GM04504 (cell line): ENCODE results near the gene ESYT1.

ENCODE experiments used
- DNase-seq: peaks from one replicate; pipeline ENCODE4 v3.0.0-alpha.2; 2012; ENCODE audit warnings: low read depth

ESYT1 gene, protein sequence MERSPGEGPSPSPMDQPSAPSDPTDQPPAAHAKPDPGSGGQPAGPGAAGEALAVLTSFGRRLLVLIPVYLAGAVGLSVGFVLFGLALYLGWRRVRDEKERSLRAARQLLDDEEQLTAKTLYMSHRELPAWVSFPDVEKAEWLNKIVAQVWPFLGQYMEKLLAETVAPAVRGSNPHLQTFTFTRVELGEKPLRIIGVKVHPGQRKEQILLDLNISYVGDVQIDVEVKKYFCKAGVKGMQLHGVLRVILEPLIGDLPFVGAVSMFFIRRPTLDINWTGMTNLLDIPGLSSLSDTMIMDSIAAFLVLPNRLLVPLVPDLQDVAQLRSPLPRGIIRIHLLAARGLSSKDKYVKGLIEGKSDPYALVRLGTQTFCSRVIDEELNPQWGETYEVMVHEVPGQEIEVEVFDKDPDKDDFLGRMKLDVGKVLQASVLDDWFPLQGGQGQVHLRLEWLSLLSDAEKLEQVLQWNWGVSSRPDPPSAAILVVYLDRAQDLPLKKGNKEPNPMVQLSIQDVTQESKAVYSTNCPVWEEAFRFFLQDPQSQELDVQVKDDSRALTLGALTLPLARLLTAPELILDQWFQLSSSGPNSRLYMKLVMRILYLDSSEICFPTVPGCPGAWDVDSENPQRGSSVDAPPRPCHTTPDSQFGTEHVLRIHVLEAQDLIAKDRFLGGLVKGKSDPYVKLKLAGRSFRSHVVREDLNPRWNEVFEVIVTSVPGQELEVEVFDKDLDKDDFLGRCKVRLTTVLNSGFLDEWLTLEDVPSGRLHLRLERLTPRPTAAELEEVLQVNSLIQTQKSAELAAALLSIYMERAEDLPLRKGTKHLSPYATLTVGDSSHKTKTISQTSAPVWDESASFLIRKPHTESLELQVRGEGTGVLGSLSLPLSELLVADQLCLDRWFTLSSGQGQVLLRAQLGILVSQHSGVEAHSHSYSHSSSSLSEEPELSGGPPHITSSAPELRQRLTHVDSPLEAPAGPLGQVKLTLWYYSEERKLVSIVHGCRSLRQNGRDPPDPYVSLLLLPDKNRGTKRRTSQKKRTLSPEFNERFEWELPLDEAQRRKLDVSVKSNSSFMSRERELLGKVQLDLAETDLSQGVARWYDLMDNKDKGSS

GRCh38 chr12:56127888-56128669 is at the start of gene ESYT1:
TSS of gene ESYT1 (plus strand) at chr12:56128267. CDS start at chr12:56128320, 53 bp downstream.
- DNase-seq: peak; percentile 100

DNA sequence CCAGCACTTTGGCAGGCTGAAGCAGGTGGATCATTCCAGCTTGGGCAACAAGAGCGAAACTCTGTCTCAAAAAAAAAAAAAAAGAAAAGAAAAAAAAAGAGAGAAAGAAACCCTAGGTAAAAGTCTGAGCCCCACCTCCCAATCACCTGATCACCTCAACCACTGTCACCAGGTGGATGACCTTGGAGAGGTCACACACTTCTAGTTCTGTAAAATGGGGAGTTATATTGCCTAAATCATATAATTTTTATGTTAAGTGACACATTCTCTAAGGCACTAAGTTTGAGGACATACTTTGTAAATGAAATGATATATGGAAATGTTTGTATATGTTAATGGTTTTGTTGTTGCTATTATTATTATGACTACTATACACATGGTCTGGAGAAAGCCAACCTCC is 49.6 kb upstream of the ESYT1 start:
- no peak for DNase-seq

GRCh38 chr12:56078931-56079722 is 48.9 kb upstream of the ESYT1 start:
- peak; percentile 58 for DNase-seq

DNA sequence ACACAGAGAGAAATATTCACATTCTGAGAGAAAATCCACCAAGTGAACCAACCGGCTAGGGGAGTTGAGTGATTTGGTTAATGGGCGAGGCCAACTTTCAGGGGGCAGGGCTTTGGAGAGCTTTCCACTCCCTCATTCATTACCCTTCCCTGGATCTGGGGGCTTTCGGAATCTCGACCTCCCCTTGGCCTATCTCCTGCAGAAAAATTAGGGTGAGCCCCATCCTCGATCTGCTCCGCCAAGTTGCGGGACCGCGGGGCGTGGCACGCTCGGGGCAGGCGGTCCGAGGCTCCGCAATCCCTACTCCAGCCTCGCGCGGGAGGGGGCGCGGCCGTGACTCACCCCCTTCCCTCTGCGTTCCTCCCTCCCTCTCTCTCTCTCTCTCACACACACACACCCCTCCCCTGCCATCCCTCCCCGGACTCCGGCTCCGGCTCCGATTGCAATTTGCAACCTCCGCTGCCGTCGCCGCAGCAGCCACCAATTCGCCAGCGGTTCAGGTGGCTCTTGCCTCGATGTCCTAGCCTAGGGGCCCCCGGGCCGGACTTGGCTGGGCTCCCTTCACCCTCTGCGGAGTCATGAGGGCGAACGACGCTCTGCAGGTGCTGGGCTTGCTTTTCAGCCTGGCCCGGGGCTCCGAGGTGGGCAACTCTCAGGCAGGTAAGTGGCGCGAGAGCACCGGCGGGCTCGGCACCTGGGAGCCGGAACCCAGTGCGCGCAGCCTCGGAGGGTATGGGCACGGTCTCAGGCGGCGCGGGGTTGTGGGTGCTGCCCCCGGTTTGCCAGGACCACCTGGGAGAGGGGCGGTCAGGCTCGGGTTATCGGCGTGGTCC is 48.1 kb upstream of the ESYT1 start, which contains the start of gene ERBB3:
Gene ERBB3, plus strand, starts transcription at position 443 of the 833 bp plus-strand sequence. Its CDS starts 136 bp downstream, at position 579.
- peak; percentile 45 for DNase-seq

DNA sequence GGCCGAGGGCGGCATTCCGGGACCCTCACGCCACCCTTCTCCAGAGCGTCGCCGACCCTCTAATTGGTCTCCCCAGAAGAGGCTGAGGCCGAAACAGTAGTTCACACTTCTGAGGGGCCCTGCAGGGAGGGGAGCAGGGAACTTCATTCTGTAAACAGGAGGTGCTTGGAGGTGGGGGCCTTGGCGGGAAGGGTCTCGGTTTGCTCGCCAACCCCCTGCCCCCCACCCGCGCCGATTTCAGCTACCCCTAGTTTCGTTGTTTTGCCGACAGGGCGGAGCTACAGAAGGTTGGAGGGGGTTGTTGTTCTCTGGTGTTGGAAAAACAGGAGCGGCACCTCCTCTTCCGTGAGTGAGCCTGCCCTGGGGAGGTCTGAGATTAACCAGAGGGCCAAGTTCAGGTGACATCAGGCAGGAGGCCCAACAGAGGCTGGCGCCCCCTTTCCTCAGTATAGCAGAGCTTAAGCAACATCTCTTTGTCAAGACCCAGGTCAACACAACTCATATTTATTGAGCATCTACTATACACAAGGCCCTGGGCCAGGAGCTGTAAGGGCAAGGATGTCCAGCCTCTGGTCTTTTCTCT is 47.4 kb upstream of the ESYT1 start:
- DNase-seq: no peak

DNA sequence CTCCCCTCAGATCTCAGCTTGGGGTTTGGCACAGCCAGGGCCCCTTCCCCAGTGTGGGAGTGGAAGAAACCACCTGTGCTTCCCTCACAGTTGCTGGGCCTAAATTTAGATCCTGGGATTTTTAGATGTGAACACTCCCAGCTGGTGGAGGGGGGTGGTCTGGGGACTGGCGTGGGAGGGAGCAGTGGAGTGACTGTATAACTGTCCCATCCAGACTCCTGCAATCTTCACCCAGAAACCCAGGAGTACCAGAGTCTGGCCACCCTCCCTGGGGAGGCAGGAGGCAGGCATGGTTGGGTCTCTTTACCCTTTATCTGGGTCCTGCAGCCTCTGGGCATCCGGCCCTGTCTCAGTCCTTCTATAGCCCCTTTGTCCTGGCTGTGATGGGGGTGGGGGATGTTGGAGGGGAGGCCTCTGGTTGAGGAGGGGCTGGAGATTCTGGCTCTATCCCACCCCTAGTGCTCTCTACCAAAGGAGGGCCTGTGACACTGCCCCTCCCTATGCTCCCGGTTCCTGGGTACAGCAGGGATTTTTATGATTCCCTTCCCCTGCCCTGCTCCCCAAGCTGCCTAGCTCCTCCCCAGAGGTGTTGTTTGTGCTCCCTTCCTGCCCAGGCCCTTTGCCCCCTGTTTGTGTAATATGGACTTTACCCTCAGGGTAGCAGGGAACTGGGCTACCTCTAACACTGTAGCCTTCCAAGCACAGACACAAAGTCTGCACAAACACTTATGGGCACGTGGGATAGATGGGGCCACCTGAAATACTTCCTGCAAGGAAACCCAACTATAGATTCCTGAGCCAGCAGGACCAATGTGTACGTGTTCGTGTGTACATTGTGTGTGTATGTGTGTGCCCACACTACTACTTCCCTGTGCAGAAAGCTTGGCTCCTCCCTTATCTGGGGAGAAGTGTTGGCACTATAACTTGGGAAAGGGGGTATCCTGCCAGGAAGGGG is 46.4 kb upstream of the ESYT1 start:
- DNase-seq: no peak

GRCh38 chr12:56082382-56082781 is 45.7 kb upstream of the ESYT1 start:
- DNase-seq: no peak

DNA sequence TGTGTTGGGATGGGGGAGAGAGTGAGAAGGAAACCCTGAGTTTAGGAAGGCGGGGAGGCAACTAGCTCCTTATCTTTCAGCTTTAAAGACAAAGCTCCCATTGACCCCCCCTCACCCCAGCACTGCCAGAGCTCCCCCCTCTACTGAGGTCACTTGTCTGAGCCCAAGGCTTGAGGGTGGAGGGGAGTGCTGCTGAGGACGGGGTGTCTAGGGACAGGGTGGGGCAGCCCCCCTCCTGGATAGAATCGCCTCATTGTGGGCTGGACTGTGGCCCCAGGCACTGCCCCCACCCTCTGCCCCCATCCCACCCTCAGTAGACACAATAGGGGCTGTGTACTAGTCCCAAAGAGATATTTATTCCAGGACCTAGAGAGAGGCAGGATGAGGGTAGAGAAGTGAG is 45.1 kb upstream of the ESYT1 start:
- no peak for DNase-seq

- DNase-seq: no peak
Measured at GRCh38 chr12:56084958-56085543, 43.0 kb upstream of the ESYT1 start.

- no peak for DNase-seq
Measured at GRCh38 chr12:56086096-56086495, 42.0 kb upstream of the ESYT1 start.

DNA sequence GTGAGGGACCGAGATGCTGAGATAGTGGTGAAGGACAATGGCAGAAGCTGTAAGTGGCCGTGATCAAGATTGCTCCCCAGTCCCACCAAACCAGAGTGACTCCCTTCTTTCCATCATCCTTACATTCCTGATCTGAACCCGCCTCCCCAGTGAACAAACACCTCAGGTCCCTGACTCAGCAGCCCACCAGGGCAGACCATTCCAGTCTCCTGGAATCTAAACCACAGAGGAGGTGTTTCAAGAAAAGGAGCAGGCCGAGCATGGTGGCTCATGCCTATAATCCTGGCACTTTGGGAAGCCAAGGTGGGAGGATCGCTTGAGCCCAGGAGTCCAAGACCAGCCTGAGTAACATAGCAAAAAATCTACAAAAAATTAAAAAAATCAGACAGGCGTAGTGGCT is 41.5 kb upstream of the ESYT1 start:
- DNase-seq: no peak

DNA sequence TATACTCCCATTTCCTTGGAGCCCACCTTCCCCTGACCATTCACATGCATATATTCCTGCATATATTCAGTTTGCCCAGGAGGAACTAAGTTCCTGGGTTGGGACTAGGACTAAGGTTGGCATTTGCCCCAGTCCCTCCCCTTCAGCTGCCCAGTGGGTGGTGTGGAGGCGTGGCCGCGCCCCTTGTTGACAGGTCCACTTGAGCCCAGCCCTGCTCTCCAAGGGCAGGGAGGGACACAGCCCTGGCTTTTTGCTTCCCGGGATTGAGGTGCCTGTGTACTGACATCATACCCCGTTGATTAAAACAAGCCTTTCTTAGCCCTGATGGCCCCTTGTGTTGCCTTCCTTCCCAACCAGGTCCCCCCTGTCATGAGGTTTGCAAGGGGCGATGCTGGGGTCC is 40.8 kb upstream of the ESYT1 start:
- DNase-seq: no peak

DNA sequence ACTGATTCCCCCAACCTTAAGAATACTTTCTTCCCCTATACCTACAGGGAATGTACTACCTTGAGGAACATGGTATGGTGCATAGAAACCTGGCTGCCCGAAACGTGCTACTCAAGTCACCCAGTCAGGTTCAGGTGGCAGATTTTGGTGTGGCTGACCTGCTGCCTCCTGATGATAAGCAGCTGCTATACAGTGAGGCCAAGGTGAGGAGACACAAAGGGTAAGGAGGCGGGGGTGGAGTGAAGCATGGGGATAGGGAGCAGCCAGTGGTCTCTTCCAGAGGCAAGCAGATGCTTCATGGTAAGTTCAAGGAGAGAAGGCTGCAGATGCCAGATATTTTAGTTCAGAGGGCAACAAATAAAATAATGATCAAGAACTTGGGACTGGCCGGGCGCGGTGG is 30.3 kb upstream of the ESYT1 start:
- no peak for DNase-seq

GRCh38 chr12:56098592-56098991 is 29.5 kb upstream of the ESYT1 start:
- DNase-seq: no peak

DNA sequence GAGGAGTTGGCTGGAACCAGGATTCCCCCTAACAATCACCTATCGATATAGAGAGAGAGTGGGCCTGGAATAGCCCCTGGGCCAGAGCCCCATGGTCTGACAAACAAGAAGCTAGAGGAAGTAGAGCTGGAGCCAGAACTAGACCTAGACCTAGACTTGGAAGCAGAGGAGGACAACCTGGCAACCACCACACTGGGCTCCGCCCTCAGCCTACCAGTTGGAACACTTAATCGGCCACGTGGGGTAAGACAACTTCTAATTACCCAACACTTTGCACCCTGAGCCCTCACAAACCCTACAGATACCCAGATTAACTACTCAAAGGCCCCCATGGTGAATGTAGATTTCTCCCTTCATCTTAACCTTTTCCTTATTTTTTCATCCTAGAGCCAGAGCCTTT is 28.3 kb upstream of the ESYT1 start:
- DNase-seq: no peak

DNA sequence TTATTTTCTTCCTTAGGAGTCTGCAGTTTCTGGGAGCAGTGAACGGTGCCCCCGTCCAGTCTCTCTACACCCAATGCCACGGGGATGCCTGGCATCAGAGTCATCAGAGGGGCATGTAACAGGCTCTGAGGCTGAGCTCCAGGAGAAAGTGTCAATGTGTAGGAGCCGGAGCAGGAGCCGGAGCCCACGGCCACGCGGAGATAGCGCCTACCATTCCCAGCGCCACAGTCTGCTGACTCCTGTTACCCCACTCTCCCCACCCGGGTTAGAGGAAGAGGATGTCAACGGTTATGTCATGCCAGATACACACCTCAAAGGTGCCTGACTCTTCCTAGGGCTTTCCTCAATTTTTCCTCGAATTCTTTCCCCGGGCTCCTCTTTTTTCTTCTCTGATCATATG is 27.0 kb upstream of the ESYT1 start:
- no peak for DNase-seq

- DNase-seq: no peak
Measured at GRCh38 chr12:56102683-56103065, 25.4 kb upstream of the ESYT1 start.

- DNase-seq: no peak
Measured at GRCh38 chr12:56103066-56103711, 24.9 kb upstream of the ESYT1 start.
